OCI-LY3 (cell line): ENCODE measurements around the gene PARP4.

ENCODE experiments used
- EZH2phosphoT487 ChIP-seq: fragments of 200-600 bp; shearing (Covaris generic); IDR thresholded peaks from 2 replicates; pipeline ENCODE4 v1.6.1; 2018; ENCODE audit warnings: antibody characterized with exemption, mixed run types, low read depth
- TF ChIP-seq, protein P1 (sequence below): fragments of 200-600, 300-600 bp; sonication (generic); IDR thresholded peaks from 2 replicates; pipeline ENCODE4 v1.5.1; 2014; ENCODE audit warnings: antibody characterized with exemption, low read length, low read depth

GRCh38 chr13:24495151-24495729 is 17.3 kb downstream of the PARP4 start:
- TF ChIP-seq, protein P1, sequence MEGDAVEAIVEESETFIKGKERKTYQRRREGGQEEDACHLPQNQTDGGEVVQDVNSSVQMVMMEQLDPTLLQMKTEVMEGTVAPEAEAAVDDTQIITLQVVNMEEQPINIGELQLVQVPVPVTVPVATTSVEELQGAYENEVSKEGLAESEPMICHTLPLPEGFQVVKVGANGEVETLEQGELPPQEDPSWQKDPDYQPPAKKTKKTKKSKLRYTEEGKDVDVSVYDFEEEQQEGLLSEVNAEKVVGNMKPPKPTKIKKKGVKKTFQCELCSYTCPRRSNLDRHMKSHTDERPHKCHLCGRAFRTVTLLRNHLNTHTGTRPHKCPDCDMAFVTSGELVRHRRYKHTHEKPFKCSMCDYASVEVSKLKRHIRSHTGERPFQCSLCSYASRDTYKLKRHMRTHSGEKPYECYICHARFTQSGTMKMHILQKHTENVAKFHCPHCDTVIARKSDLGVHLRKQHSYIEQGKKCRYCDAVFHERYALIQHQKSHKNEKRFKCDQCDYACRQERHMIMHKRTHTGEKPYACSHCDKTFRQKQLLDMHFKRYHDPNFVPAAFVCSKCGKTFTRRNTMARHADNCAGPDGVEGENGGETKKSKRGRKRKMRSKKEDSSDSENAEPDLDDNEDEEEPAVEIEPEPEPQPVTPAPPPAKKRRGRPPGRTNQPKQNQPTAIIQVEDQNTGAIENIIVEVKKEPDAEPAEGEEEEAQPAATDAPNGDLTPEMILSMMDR = no peak
- TF ChIP-seq EZH2phosphoT487 = no peak
